Breast epithelium (tissue), 4 donors: ENCODE results near the gene SPATA17. TPM values are rescaled to one million over a fixed set of nuclear protein-coding genes. Genes with fewer than 3 reads are reported as not detected.

Experiments used
- DNase-seq, 2 donors: peaks; one replicate each; pipeline ENCODE4 v3.0.0-alpha.2; 2019; ENCODE audit warnings: low spot score in 2 of 2
- H3K27ac ChIP-seq, 2 donors: fragments of 200-600 bp; sonication (generic) in 1 of 2; one replicate each; pipeline ENCODE4 v1.5.1; 2016 to 2019; ENCODE audit warnings: mild to moderate bottlenecking in 1 of 2
- H3K27me3 ChIP-seq, 2 donors: fragments of 200-600 bp; sonication (generic) in 1 of 2; one replicate each; pipeline versions ENCODE4 v1.5.1 to v1.6.0; 2017 to 2019; ENCODE audit warnings: control low read depth in 1 of 2, mild to moderate bottlenecking in 1 of 2
- H3K36me3 ChIP-seq: fragments of 200-600 bp; one replicate; pipeline ENCODE4 v1.5.1; 2019
- H3K4me1 ChIP-seq, 2 donors: fragments of 200-600 bp; sonication (generic); one replicate each; pipeline ENCODE4 v1.5.1; 2016 to 2019; ENCODE audit warnings: control low read depth in 1 of 2
- H3K4me3 ChIP-seq, 3 donors: fragments of 200-600 bp; sonication (generic); 1 replicate in 2 of 3; 2 replicates in 1 of 3; pipeline ENCODE4 v1.5.1; 2016 to 2019; ENCODE audit warnings: mild to moderate bottlenecking in 3 of 3, moderate library complexity in 2 of 3
- H3K9me3 ChIP-seq, 2 donors: fragments of 200-600 bp; sonication (generic) in 1 of 2; one replicate each; pipeline ENCODE4 v1.5.1; 2016 to 2019; ENCODE audit warnings: control low read depth in 1 of 2
- POLR2A ChIP-seq: fragments of 450-650 bp; IDR thresholded peaks from one replicate; pipeline ENCODE4 v1.6.1; 2016; ENCODE audit warnings: antibody characterized with exemption, mild to moderate bottlenecking, moderate library complexity
- POLR2AphosphoS5 ChIP-seq, 3 donors: sonication (generic); formaldehyde crosslinking; IDR thresholded peaks; one replicate each; pipeline ENCODE4 v1.6.1; 2017; ENCODE audit warnings: antibody characterized with exemption in 3 of 3
- intact Hi-C: fragments of 100-400 bp; cut with DNase I; formaldehyde crosslinking; loops from one replicate; pipeline ENCODE4 v1.15.1; 2023; ENCODE audit warnings: low total_unique reads
- total RNA-seq, 3 donors: library from RNA; depleted of rRNA; stranded (reverse); fragments of >200 nt; gene quantifications; one replicate each; pipeline ENCODE4 v1.1.0, GENCODE V29; 2016
- TF ChIP-seq, protein P1 (sequence below), 3 donors: fragments of 450-650 bp; IDR thresholded peaks; one replicate each; pipeline ENCODE4 v1.5.1; 2016 to 2017; ENCODE audit warnings: antibody characterized with exemption in 3 of 3, mild to moderate bottlenecking in 3 of 3, moderate library complexity in 3 of 3

The SPATA17 gene
- total RNA-seq, 3 donors from 2014 or later, result 0.48 to 1.3 (median 0.59) TPM

DNA sequence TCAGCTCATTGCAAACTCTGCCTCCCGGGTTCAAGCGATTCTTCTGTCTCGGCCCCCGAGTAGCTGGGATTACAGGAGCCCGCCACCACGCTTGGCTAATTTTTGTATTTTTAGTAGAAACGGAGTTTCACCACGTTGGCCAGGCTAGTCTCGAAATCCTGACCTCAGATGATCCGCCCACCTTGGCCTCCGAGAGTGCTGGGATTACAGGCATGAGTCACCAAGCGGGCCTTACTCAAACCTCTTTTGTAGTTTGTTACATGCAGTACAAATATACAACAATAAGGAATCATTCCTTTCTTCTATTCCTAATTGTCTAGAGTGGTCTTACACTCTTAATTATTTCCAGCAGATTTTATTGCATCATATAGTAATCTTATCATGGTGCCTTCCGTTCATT lies 16.6 kb downstream of the SPATA17 start:
- no peaks in the 10 kb centered on the region for H3K27me3 ChIP-seq
- no peaks in the 10 kb centered on the region for H3K9me3 ChIP-seq
- intact Hi-C loops, result no loop called here
- H3K27ac ChIP-seq, result no peak overlapping the region
- H3K36me3 ChIP-seq, result no peaks in the 10 kb centered on the region
- H3K4me1 ChIP-seq, result no peaks in the 10 kb centered on the region
- no peak for DNase-seq
- no peak overlapping the region for H3K4me3 ChIP-seq
- TF ChIP-seq POLR2A (no peak), POLR2AphosphoS5 (IDR thresholded peaks at IDR 0.05) (no peak)
- TF ChIP-seq, protein P1, sequence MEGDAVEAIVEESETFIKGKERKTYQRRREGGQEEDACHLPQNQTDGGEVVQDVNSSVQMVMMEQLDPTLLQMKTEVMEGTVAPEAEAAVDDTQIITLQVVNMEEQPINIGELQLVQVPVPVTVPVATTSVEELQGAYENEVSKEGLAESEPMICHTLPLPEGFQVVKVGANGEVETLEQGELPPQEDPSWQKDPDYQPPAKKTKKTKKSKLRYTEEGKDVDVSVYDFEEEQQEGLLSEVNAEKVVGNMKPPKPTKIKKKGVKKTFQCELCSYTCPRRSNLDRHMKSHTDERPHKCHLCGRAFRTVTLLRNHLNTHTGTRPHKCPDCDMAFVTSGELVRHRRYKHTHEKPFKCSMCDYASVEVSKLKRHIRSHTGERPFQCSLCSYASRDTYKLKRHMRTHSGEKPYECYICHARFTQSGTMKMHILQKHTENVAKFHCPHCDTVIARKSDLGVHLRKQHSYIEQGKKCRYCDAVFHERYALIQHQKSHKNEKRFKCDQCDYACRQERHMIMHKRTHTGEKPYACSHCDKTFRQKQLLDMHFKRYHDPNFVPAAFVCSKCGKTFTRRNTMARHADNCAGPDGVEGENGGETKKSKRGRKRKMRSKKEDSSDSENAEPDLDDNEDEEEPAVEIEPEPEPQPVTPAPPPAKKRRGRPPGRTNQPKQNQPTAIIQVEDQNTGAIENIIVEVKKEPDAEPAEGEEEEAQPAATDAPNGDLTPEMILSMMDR (IDR thresholded peaks at IDR 0.05), result no peak

DNA sequence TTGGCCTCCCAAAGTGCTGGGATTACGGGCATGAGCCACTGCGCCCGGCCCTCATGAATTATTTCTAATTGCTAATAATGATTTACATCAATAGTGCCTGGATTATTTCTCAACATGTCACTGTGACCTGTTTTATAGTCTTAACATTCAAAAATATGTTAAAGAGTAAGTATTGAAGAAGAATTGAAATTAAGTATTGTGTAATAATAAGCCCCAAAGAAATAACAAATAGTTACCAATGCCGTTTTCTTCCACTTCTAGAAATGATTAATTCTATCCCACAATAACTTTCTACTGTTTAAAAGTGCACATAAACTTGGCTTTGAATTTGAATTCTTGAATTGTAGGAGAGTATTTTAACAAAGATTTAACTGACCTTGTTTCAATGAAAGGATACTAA lies 19.5 kb downstream of the SPATA17 start:
- intact Hi-C loops, result no loop called here
- no peak for DNase-seq
- no peak for TF ChIP-seq POLR2AphosphoS5 (IDR thresholded peaks at IDR 0.05)
- H3K36me3 ChIP-seq, result no peaks in the 10 kb centered on the region
- no peaks in the 10 kb centered on the region for H3K9me3 ChIP-seq
- no peak overlapping the region for H3K4me3 ChIP-seq
- no peak overlapping the region for H3K27ac ChIP-seq
- H3K4me1 ChIP-seq, result no peaks in the 10 kb centered on the region
- no peaks in the 10 kb centered on the region for H3K27me3 ChIP-seq

DNA sequence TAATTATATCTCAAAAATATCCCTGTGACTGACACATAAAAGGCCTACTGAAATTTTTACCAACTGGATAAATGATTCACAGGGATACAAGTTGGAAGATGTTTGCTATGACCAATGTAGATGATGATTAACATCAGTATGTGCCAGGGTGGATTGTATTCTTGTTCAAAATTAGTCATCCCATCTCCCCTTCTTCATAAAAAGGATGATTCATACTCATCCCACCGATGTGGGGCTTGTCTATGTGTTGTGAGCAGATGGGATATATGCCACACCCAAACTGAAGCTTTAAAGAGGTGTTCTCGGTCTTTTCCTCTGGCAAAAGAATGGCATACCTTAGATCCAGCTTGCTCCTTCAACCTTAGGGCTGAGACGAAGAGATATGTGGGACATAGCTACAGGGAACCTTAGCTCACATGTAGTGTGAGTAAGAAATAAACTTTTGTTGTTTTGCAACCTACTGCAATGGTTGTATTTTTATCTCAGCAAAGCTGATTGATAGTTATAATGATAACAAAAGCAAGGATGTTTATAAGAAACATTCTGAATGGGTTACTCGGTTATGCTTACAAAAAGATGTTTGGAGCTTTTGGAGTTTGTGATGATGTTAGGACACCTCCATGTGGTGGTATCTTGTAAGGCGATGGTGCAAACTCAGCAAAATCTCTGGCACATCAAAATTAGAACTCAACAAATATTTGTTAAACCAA lies 29.4 kb downstream of the SPATA17 start:
- H3K27ac ChIP-seq, result no peak overlapping the region
- H3K9me3 ChIP-seq, result no peaks in the 10 kb centered on the region
- DNase-seq, result no peak
- TF ChIP-seq POLR2A, result no peak
- TF ChIP-seq POLR2AphosphoS5 (IDR thresholded peaks at IDR 0.05), result no peak
- TF ChIP-seq, protein P1 (IDR thresholded peaks at IDR 0.05), result peak in 2 of 3 donors; percentile 9 to 19
- no peaks in the 10 kb centered on the region for H3K27me3 ChIP-seq
- H3K36me3 ChIP-seq, result no peaks in the 10 kb centered on the region
- no peaks in the 10 kb centered on the region for H3K4me1 ChIP-seq
- intact Hi-C loops, result no loop called here
- H3K4me3 ChIP-seq, result no peak overlapping the region

DNA sequence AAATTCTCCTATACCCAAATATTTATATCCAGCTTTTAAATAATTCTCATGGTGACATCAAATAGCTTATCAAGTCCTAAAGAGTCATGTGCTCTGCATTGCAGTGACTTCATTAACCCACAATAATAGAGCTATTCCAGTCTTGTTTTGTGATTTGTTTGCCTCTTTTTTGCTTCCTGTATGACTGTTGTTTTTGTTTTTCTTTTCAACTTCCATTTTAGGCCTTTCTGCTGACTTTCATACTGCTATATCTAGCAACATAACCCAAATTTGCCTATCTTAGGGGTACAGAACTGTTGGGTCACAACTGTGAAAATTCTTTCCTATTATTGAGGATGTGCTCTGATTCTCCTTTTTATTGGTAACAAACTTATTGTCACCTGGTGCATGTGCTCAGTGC lies 30.3 kb downstream of the SPATA17 start:
- TF ChIP-seq, protein P1 (IDR thresholded peaks at IDR 0.05), result no peak
- no peak for DNase-seq
- Histone ChIP-seq H3K9me3 (no peaks in the 10 kb centered on the region), H3K4me3 (no peak overlapping the region), H3K27me3 (no peaks in the 10 kb centered on the region), H3K27ac (no peak overlapping the region), H3K4me1 (no peaks in the 10 kb centered on the region), H3K36me3 (no peaks in the 10 kb centered on the region)
- intact Hi-C loops, result no loop called here

DNA sequence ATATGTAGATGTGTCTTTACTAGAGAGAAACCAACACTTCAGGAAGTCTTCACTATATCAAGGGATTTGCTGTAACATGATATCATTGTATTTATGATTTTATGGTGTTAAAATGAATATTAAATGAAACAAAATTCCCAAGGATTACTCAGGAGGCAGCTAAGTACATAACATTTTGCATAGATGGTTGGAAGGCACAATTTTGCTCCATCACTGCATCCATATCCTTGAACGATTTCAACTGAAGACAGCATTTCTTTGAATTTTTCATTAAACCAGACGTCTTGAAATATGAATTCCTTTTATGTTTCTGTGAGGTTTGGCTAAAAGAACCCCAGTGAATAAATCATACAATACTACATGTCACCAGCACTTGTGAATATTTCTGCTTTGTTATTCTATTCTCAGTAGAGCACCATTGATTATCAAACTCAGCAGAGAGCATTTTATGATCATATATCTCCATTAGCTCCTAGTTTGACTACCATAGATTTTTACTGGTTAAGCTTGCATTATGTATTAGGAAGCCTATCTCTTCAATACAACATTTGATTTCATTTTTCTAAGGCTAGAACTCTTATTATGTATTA lies 37.3 kb downstream of the SPATA17 start:
- TF ChIP-seq POLR2A, result no peak
- TF ChIP-seq POLR2AphosphoS5 (IDR thresholded peaks at IDR 0.05), result no peak
- TF ChIP-seq, protein P1 (IDR thresholded peaks at IDR 0.05), result no peak
- DNase-seq, result no peak
- intact Hi-C loops, result no loop called here
- Histone ChIP-seq H3K4me1 (no peaks in the 10 kb centered on the region), H3K4me3 (no peak overlapping the region), H3K27ac (no peak overlapping the region), H3K36me3 (no peaks in the 10 kb centered on the region), H3K27me3 (no peaks in the 10 kb centered on the region), H3K9me3 (no peaks in the 10 kb centered on the region)
